Measurements from ENCODE around the gene DEPDC5.
"Not testable (repeated sequence)": the region's sequence is repeated elsewhere in the genome, so short reads cannot be mapped to it uniquely, and the experiment has no call there.

Gene DEPDC5

DNA sequence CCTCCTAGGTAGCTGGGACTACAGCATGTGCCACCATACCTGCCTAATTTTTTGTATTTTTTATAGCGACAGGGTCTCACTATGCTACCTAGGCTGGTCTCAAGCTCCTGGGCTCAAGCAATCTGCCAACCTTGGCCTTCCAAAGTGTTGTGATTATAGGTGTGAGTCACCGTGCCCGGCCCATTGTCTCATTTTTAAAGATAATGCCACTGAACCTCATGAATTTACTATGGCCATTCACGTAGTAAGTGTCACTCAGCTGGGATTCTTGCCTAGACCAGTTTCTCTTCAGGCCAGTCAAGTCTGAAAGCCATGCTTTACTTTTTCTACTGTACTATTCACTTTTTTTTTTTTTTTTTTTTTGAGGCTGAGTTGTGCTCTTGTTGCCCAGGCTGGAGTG is 22.4 kb downstream of the DEPDC5 start:
- TF ChIP-seq SP1 (IDR thresholded peaks at IDR 0.05) = no peak
- no peak for TF ChIP-seq BHLHE40 (IDR thresholded peaks at IDR 0.05; ENCODE audit: borderline replicate concordance)
- TF ChIP-seq, protein P1, sequence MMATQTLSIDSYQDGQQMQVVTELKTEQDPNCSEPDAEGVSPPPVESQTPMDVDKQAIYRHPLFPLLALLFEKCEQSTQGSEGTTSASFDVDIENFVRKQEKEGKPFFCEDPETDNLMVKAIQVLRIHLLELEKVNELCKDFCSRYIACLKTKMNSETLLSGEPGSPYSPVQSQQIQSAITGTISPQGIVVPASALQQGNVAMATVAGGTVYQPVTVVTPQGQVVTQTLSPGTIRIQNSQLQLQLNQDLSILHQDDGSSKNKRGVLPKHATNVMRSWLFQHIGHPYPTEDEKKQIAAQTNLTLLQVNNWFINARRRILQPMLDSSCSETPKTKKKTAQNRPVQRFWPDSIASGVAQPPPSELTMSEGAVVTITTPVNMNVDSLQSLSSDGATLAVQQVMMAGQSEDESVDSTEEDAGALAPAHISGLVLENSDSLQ (IDR thresholded peaks at IDR 0.05) = no peak
- no peak for TF ChIP-seq L3MBTL2 (conservative IDR thresholded peaks at IDR 0.05)
- no peak for TF ChIP-seq ZNF384 (IDR thresholded peaks at IDR 0.05)
- TF ChIP-seq ELF4 (IDR thresholded peaks at IDR 0.05) = no peak
- no peak for TF ChIP-seq LEF1 (IDR thresholded peaks at IDR 0.05; ENCODE audit: borderline replicate concordance)
- TF ChIP-seq ARNT (IDR thresholded peaks at IDR 0.05) = no peak
- no peak for TF ChIP-seq FOXA1 (IDR thresholded peaks at IDR 0.05)
- no peak for TF ChIP-seq HDGF (IDR thresholded peaks at IDR 0.05; ENCODE audit: borderline replicate concordance)
- TF ChIP-seq SUZ12 (IDR thresholded peaks at IDR 0.05) = no peak
- TF ChIP-seq NFRKB (IDR thresholded peaks at IDR 0.05) = no peak
- TF ChIP-seq FOXM1 (IDR thresholded peaks at IDR 0.05; ENCODE audit: borderline replicate concordance) = no peak
- TF ChIP-seq CTBP1 (IDR thresholded peaks at IDR 0.05; ENCODE audit: borderline replicate concordance) = no peak
- DNase-seq (ENCODE audit: extremely low spot score) = no peak
- CTCF ChIA-PET = no interaction called here
- POLR2A ChIA-PET = interaction anchor here (0.6 kb wide), 1 partner anchor 24 kb away, joined by 3 read pairs; no protein-coding TSS in a partner anchor

- TF ChIP-seq SUZ12 (IDR thresholded peaks at IDR 0.05) (no peak), HDGF (IDR thresholded peaks at IDR 0.05; ENCODE audit: borderline replicate concordance) (no peak), LEF1 (IDR thresholded peaks at IDR 0.05; ENCODE audit: borderline replicate concordance) (no peak), FOXA1 (IDR thresholded peaks at IDR 0.05) (no peak), NFRKB (IDR thresholded peaks at IDR 0.05) (no peak), TARDBP (IDR thresholded peaks at IDR 0.05) (no peak), ZNF384 (IDR thresholded peaks at IDR 0.05) (no peak)
- CTCF ChIA-PET = no interaction called here
- POLR2A ChIA-PET = interaction anchor here (1.3 kb wide), 1 partner anchor 36 kb away, joined by 3 read pairs; the partner anchor contains the start of gene DEPDC5
- no peak for DNase-seq (ENCODE audit: extremely low spot score)
These were observed 36.0 kb downstream of the DEPDC5 start for GRCh38 chr22:31789803-31790202.

DNA sequence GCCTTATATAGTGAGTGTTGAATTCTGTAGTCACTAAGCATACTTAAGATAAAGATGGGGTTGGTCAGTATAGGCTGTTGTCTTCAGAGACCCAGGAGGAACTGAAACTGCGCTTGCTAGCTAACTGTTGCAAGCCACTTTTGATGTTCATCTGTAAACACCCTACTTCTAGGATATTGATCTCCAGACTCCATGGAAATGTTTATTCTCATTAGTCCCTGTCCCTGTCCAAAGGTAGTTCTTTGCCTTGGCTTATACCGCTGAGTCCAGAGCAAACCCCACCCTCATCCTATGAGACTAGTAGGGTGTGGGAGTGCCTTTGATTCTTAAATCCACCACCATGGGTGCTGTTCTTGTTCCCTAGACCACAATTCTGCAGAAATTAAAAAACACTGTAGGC is 36.4 kb downstream of the DEPDC5 start:
- CTCF ChIA-PET = no interaction called here
- TF ChIP-seq L3MBTL2 (conservative IDR thresholded peaks at IDR 0.05) (no peak), FOXM1 (IDR thresholded peaks at IDR 0.05; ENCODE audit: borderline replicate concordance) (no peak), ELF4 (IDR thresholded peaks at IDR 0.05) (no peak), CTBP1 (IDR thresholded peaks at IDR 0.05; ENCODE audit: borderline replicate concordance) (no peak), NFRKB (IDR thresholded peaks at IDR 0.05) (no peak), FOXK2 (IDR thresholded peaks at IDR 0.05) (no peak)
- POLR2A ChIA-PET = interaction anchor here (0.9 to 1.3 kb wide), 2 partner anchors 37 kb away, joined by 3 read pairs; partner anchors contain the start of gene DEPDC5
- no peak for DNase-seq (ENCODE audit: extremely low spot score)

DNA sequence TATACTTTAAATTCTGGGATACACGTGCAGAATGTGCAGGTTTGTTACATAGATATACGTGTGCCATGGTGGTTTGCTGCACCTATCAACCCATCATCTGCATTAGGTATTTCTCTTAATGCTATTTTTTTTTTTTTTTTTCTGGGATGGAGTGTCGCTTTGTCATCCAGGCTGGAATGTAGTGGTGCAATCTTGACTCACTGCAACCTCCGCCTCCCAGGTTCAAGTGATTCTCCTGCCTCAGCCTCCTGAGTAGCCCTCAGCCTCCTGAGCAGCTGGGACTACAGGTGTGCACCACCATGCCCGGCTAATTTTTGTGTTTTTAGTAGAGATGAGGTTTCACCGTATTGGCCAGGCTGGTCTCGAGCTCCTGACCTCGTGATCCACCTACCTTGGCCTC is 45.5 kb downstream of the DEPDC5 start:
- POLR2A ChIA-PET = interaction anchor here (0.6 kb wide), 1 partner anchor 87 kb away, joined by 3 read pairs; no protein-coding TSS in a partner anchor
- DNase-seq (ENCODE audit: extremely low spot score); CTCF ChIA-PET: not testable (repeated sequence)

- TF ChIP-seq FOXA1 (IDR thresholded peaks at IDR 0.05) (no peak), ARNT (IDR thresholded peaks at IDR 0.05) (no peak), L3MBTL2 (conservative IDR thresholded peaks at IDR 0.05) (no peak), FOXK2 (IDR thresholded peaks at IDR 0.05) (no peak), TARDBP (IDR thresholded peaks at IDR 0.05) (no peak)
- TF ChIP-seq, protein P1 (IDR thresholded peaks at IDR 0.05) = no peak
- ChIA-PET CTCF (no interaction called here), POLR2A (interaction anchor here (0.6 kb wide), 1 partner anchor 86 kb away, joined by 3 read pairs; no protein-coding TSS in a partner anchor)
- no peak for DNase-seq (ENCODE audit: extremely low spot score)
These were observed 46.2 kb downstream of the DEPDC5 start for GRCh38 chr22:31800065-31800464.

DNA sequence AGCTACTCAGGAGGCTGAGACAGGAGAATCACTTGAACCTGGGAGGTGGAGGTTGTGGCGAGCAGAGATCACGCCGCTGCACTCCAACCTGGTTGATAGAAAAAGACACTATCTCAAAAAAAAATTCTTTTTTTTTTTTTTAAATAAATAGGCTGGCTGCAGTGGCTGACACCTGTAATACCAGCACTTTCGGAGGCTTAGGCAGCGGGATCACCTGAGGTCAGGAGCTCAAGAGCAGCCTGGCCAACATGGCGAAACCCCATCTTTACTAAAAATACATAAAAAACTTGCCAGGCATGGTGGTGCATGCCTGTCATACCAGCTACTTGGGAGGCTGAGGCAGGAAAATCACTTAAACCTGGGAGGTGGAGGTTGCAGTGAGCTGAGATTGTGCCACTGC is 47.0 kb downstream of the DEPDC5 start:
- CTCF ChIA-PET = not testable (repeated sequence)

DNA sequence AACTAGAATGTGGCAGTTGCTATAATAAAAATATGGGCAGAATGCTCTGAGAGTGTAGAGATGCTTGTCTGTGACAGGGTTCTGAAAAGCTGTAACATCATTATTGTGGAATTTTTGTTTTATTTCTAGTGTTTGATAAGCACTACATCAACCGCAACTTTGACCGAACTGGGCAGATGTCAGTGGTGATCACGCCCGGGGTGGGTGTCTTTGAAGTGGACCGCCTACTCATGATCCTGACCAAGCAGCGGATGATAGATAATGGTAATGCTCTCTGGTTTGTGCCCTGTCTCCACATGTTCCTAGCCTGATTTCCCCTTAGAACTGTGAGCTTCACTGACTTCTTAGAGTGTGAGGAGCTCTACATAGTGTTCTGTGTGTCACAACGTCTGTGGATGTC is 48.8 kb downstream of the DEPDC5 start:
- ChIA-PET POLR2A (no interaction called here), CTCF (no interaction called here)
- no peak for DNase-seq (ENCODE audit: extremely low spot score)
- TF ChIP-seq SP1 (IDR thresholded peaks at IDR 0.05) (no peak), FOXM1 (IDR thresholded peaks at IDR 0.05; ENCODE audit: borderline replicate concordance) (no peak), CTBP1 (IDR thresholded peaks at IDR 0.05; ENCODE audit: borderline replicate concordance) (no peak), FOXK2 (IDR thresholded peaks at IDR 0.05) (no peak), L3MBTL2 (conservative IDR thresholded peaks at IDR 0.05) (no peak), BHLHE40 (IDR thresholded peaks at IDR 0.05; ENCODE audit: borderline replicate concordance) (no peak)
- TF ChIP-seq, protein P1 (IDR thresholded peaks at IDR 0.05) = no peak

More for the DNA sequence above, 47.0 kb downstream of the DEPDC5 start:
- DNase-seq (ENCODE audit: extremely low spot score); POLR2A ChIA-PET: not testable (repeated sequence)

- ChIA-PET CTCF (no interaction called here), POLR2A (no interaction called here)
- TF ChIP-seq NFRKB (IDR thresholded peaks at IDR 0.05) (no peak), CTBP1 (IDR thresholded peaks at IDR 0.05; ENCODE audit: borderline replicate concordance) (no peak), L3MBTL2 (conservative IDR thresholded peaks at IDR 0.05) (no peak), ARNT (IDR thresholded peaks at IDR 0.05) (no peak), HDGF (IDR thresholded peaks at IDR 0.05; ENCODE audit: borderline replicate concordance) (no peak), FOXK2 (IDR thresholded peaks at IDR 0.05) (no peak)
- TF ChIP-seq, protein P1 (IDR thresholded peaks at IDR 0.05) = no peak
- DNase-seq (ENCODE audit: extremely low spot score) = no peak
These were observed 52.9 kb downstream of the DEPDC5 start for GRCh38 chr22:31806751-31807150.

Data from HEK293T (cell line).